Epithelial cell of esophagus (primary cell): ENCODE results near the gene CLCNKB.

Experiments used
- DNase-seq: peaks from one replicate; pipeline ENCODE4 v3.0.0; 2010; ENCODE audit warnings: low read depth
- H3K4me3 ChIP-seq: 2 replicates; pipeline ENCODE4 v1.5.1; 2011; ENCODE audit warnings: mild to moderate bottlenecking, low read length, control low read depth
- CTCF ChIP-seq: IDR thresholded peaks from 2 replicates; pipeline ENCODE4 v1.5.1; 2011; ENCODE audit warnings: low read depth, mild to moderate bottlenecking, low read length, control low read depth, inconsistent platforms; ENCODE audit not compliant: insufficient read depth; ENCODE audit errors: missing control alignments

The CLCNKB gene

GRCh38 chr1:16090076-16090826 lies 46.7 kb downstream of the CLCNKB start:
- DNase-seq, result no peak
- no peak for TF ChIP-seq CTCF
- H3K4me3 ChIP-seq, result no peak overlapping the region

- no peak overlapping the region for H3K4me3 ChIP-seq
- no peak for TF ChIP-seq CTCF
- peak; percentile 78 for DNase-seq
Measured at GRCh38 chr1:16091296-16091695, 47.7 kb downstream of the CLCNKB start.

- peak; percentile 38 for DNase-seq
- H3K4me3 ChIP-seq, result no peak overlapping the region
- no peak for TF ChIP-seq CTCF
Measured at GRCh38 chr1:16092097-16092922, 48.7 kb downstream of the CLCNKB start.

GRCh38 chr1:16092923-16093511 lies 49.4 kb downstream of the CLCNKB start:
- H3K4me3 ChIP-seq, result no peak overlapping the region
- TF ChIP-seq CTCF, result no peak
- DNase-seq, result no peak

- no peak for TF ChIP-seq CTCF
- no peak overlapping the region for H3K4me3 ChIP-seq
- no peak for DNase-seq
Measured at GRCh38 chr1:16093611-16094010, 50.0 kb downstream of the CLCNKB start.

- TF ChIP-seq CTCF, result no peak
- no peak overlapping the region for H3K4me3 ChIP-seq
- DNase-seq, result no peak
Measured at GRCh38 chr1:16094453-16095158, 51.0 kb downstream of the CLCNKB start.
